ENCODE data around the gene ZP1. TPM values are rescaled to one million over a fixed set of nuclear protein-coding genes. Genes with fewer than 3 reads are reported as not detected.

Gene ZP1
- total and polyA plus RNA-seq, 4 donors = 0.72 TPM; not detected in 3

GRCh38 chr11:60875366-60876167 is 8.2 kb downstream of the ZP1 start:
- no peaks in the 10 kb centered on the region for H3K27me3 ChIP-seq (ENCODE audit: control insufficient read depth, insufficient read depth, low read length)
- H3K27ac ChIP-seq (ENCODE audit: low read depth, low read length) = no peak overlapping the region
- peaks cover 17% of the 10 kb centered on the region for H3K36me3 ChIP-seq (ENCODE audit: control insufficient read depth, insufficient read depth, low read length)
- 98% methylated on average over 5 of the region's 7 CpGs for WGBS (ENCODE audit: insufficient coverage)
- peaks cover 28% of the 10 kb centered on the region for H3K4me1 ChIP-seq (ENCODE audit: control insufficient read depth, insufficient read depth, low read length)
- no peak for DNase-seq (ENCODE audit: low read depth in 4 of 6, low spot score in 6 of 6)
- no peak overlapping the region for H3K4me3 ChIP-seq (ENCODE audit: low read depth, low read length)
- H3K9me3 ChIP-seq (ENCODE audit: control insufficient read depth, insufficient read depth, low read length) = no peaks in the 10 kb centered on the region

DNA sequence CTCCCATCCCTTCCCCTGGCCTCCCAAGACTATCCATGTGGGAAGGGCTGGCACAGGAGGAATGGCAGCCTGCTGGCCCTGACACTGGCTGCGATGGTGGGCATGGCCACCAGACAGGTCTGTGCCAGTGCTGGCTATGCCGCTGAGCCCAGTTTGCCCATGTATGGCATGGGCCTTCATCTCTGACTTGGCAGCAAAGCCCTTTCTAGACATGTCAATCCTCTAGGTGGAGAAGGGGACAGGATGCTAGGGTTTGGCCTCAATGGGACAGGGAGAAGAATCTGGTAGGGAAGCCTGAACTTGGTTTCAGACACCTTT is 8.8 kb downstream of the ZP1 start:
- WGBS (ENCODE audit: insufficient coverage) = 93% methylated on average over 2 of the region's 2 CpGs
- peaks cover 26% of the 10 kb centered on the region for H3K4me1 ChIP-seq (ENCODE audit: control insufficient read depth, insufficient read depth, low read length)
- H3K27ac ChIP-seq (ENCODE audit: low read depth, low read length) = no peak overlapping the region

DNA sequence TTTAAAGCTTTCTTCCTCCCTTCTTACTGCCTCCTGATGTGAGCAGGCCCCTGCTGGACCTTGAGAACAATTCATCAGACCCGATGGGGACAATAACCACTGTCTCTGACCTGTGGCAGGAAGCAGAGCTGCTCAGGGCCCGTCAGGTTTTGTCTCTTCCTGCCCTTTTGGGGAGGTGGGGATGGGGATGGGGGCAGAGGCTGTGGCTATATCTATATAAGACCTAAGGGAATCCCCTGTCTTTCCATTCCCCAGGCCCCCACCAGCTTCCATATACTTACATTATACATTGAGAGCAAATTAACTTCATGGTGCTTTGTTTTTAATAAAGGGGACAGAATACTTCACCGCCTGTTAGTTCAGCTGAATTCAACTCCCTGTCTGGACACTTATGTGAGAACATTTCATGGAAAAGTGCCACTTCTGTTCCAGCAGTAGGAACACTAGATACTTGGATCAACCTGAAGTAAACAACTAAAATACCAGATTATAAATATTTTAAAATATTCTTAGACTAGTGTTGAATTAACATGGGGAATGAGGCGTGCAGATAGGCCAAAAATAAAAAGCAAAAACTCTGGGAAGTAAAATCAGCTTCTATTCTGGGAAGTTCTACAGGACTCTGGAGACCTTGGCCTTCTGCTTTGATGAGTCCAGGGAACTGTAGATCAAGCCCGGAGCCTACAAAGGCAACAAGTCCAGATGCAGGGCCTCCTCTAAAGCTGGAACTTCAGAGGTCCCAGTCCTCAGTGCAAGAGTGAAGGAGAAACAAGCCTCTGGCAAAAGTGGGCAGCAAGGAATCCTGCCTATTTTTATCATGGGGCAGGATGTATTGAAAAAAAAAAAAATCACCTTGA is 11.1 kb downstream of the ZP1 start:
- peak overlapping the region; percentile 10 for H3K27ac ChIP-seq (ENCODE audit: low read depth, low read length)
- no peak overlapping the region for H3K4me3 ChIP-seq (ENCODE audit: low read depth, low read length)
- no peak for DNase-seq (ENCODE audit: low read depth in 4 of 6, low spot score in 6 of 6)
- peaks cover 19% of the 10 kb centered on the region for H3K36me3 ChIP-seq (ENCODE audit: control insufficient read depth, insufficient read depth, low read length)
- 63% methylated on average over 3 of the region's 5 CpGs for WGBS (ENCODE audit: insufficient coverage)
- no peaks in the 10 kb centered on the region for H3K27me3 ChIP-seq (ENCODE audit: control insufficient read depth, insufficient read depth, low read length)
- H3K9me3 ChIP-seq (ENCODE audit: control insufficient read depth, insufficient read depth, low read length) = no peaks in the 10 kb centered on the region
- H3K4me1 ChIP-seq (ENCODE audit: control insufficient read depth, insufficient read depth, low read length) = peaks cover 11% of the 10 kb centered on the region

More for the DNA sequence above, 8.8 kb downstream of the ZP1 start:
- Histone ChIP-seq H3K4me3 (ENCODE audit: low read depth, low read length) (no peak overlapping the region), H3K27me3 (ENCODE audit: control insufficient read depth, insufficient read depth, low read length) (no peaks in the 10 kb centered on the region), H3K9me3 (ENCODE audit: control insufficient read depth, insufficient read depth, low read length) (no peaks in the 10 kb centered on the region), H3K36me3 (ENCODE audit: control insufficient read depth, insufficient read depth, low read length) (peaks cover 19% of the 10 kb centered on the region)
- DNase-seq (ENCODE audit: low read depth in 4 of 6, low spot score in 6 of 6) = no peak

GRCh38 chr11:60879104-60879503 is 11.8 kb downstream of the ZP1 start:
- no peak for DNase-seq (ENCODE audit: low read depth in 4 of 6, low spot score in 6 of 6)
- Histone ChIP-seq H3K27ac (ENCODE audit: low read depth, low read length) (peak overlapping the region; percentile 10), H3K4me1 (ENCODE audit: control insufficient read depth, insufficient read depth, low read length) (peaks cover 11% of the 10 kb centered on the region), H3K9me3 (ENCODE audit: control insufficient read depth, insufficient read depth, low read length) (no peaks in the 10 kb centered on the region), H3K27me3 (ENCODE audit: control insufficient read depth, insufficient read depth, low read length) (no peaks in the 10 kb centered on the region), H3K4me3 (ENCODE audit: low read depth, low read length) (no peak overlapping the region), H3K36me3 (ENCODE audit: control insufficient read depth, insufficient read depth, low read length) (peaks cover 19% of the 10 kb centered on the region)
- WGBS (ENCODE audit: insufficient coverage) = no CpG with 5 or more reads among the region's 1 CpG

GRCh38 chr11:60879971-60880588 is 12.7 kb downstream of the ZP1 start:
- WGBS (ENCODE audit: insufficient coverage) = 44% methylated on average over 2 of the region's 5 CpGs
- Histone ChIP-seq H3K4me1 (ENCODE audit: control insufficient read depth, insufficient read depth, low read length) (peaks cover 8% of the 10 kb centered on the region), H3K4me3 (ENCODE audit: low read depth, low read length) (no peak overlapping the region), H3K27me3 (ENCODE audit: control insufficient read depth, insufficient read depth, low read length) (no peaks in the 10 kb centered on the region), H3K27ac (ENCODE audit: low read depth, low read length) (no peak overlapping the region), H3K36me3 (ENCODE audit: control insufficient read depth, insufficient read depth, low read length) (peaks cover 12% of the 10 kb centered on the region), H3K9me3 (ENCODE audit: control insufficient read depth, insufficient read depth, low read length) (no peaks in the 10 kb centered on the region)
- DNase-seq (ENCODE audit: low read depth in 4 of 6, low spot score in 6 of 6) = peak in 1 of 6 donors; percentile 41

DNA sequence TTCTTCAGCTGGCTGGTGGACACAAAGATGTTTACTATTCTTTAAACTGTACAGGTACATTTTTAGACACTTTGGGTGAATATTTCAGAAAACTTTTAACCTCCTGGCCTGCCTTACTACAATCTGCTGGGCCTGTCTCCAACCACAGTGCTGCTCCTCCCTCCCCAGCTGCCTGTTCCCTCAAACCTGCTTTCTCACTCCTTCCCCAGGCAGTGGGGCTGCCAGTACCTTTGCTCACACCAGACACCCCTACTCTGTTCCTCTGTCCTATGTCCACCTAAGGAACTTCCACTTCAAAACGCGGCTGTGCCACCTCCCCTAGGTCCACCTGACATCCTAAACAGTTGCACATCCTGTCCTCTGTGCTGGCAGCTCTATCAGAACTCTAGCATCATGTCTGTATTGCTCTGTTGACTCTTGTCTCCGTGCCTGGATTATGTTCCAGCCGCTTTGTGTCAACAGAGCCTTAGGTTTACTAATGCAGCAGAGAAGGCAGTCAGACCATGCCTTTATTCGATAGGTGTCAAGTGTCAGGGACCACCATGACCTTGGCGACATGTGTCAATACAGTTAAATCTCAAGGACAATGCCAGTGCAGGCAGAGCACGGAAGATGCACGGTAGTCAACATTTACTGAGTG is 13.4 kb downstream of the ZP1 start:
- WGBS (ENCODE audit: insufficient coverage) = 77% methylated on average over 8 of the region's 8 CpGs
- Histone ChIP-seq H3K4me1 (ENCODE audit: control insufficient read depth, insufficient read depth, low read length) (peaks cover 8% of the 10 kb centered on the region), H3K9me3 (ENCODE audit: control insufficient read depth, insufficient read depth, low read length) (no peaks in the 10 kb centered on the region), H3K4me3 (ENCODE audit: low read depth, low read length) (no peak overlapping the region), H3K27ac (ENCODE audit: low read depth, low read length) (peak overlapping the region; percentile 3), H3K27me3 (ENCODE audit: control insufficient read depth, insufficient read depth, low read length) (no peaks in the 10 kb centered on the region), H3K36me3 (ENCODE audit: control insufficient read depth, insufficient read depth, low read length) (peaks cover 8% of the 10 kb centered on the region)
- no peak for DNase-seq (ENCODE audit: low read depth in 4 of 6, low spot score in 6 of 6)

DNA sequence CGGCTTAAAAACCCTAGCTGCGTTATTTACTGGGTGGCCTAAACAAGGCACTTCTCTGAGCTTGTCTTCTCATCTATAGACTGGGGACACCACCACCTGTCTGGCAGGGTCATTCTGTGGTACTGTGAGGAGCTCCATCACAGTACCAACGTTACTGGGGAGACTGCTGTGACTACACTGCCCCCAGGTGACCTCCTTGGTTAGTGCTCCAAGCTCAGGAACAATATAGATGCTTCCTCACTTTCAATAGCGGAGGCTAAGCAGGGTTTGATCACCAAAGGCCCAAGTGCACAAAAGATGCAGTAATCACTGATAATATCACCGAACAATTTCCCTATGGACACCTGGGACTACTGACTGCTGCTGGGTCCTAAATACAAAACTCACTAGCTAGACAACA is 20.2 kb downstream of the ZP1 start:
- Histone ChIP-seq H3K9me3 (ENCODE audit: control insufficient read depth, insufficient read depth, low read length) (no peaks in the 10 kb centered on the region), H3K4me3 (ENCODE audit: low read depth, low read length) (no peak overlapping the region), H3K27ac (ENCODE audit: low read depth, low read length) (no peak overlapping the region), H3K36me3 (ENCODE audit: control insufficient read depth, insufficient read depth, low read length) (peaks cover 18% of the 10 kb centered on the region), H3K27me3 (ENCODE audit: control insufficient read depth, insufficient read depth, low read length) (no peaks in the 10 kb centered on the region), H3K4me1 (ENCODE audit: control insufficient read depth, insufficient read depth, low read length) (no peaks in the 10 kb centered on the region)
- peak in 2 of 6 donors; percentile 48 to 55 for DNase-seq (ENCODE audit: low read depth in 4 of 6, low spot score in 6 of 6)
- 61% methylated on average over 5 of the region's 5 CpGs for WGBS (ENCODE audit: insufficient coverage)

DNA sequence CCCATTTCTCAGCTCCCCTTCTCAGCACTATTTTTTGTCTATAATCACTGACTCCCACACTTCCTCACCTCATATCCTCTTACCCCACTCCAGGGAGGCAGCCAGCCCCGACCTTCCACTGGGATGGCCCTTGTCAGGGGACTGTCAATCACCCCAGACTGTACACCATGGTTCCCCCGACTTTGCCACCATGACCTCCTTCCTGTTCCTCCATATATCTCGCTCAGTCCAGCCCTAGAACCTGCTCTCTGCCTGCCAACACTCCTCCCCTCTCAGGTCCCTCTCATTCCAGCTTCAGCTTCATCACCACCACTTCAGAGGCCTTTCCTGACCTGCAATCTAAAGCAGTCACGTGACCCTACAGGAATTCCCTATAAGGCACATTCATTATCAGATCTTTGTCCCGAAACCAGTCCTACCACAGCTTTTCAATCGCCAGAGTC is 22.5 kb downstream of the ZP1 start:
- no peaks in the 10 kb centered on the region for H3K9me3 ChIP-seq (ENCODE audit: control insufficient read depth, insufficient read depth, low read length)
- H3K4me1 ChIP-seq (ENCODE audit: control insufficient read depth, insufficient read depth, low read length) = no peaks in the 10 kb centered on the region
- peaks cover 30% of the 10 kb centered on the region for H3K36me3 ChIP-seq (ENCODE audit: control insufficient read depth, insufficient read depth, low read length)
- H3K27me3 ChIP-seq (ENCODE audit: control insufficient read depth, insufficient read depth, low read length) = no peaks in the 10 kb centered on the region
- H3K27ac ChIP-seq (ENCODE audit: low read depth, low read length) = no peak overlapping the region
- 92% methylated on average over 6 of the region's 6 CpGs for WGBS (ENCODE audit: insufficient coverage)
- H3K4me3 ChIP-seq (ENCODE audit: low read depth, low read length) = no peak overlapping the region
- no peak for DNase-seq (ENCODE audit: low read depth in 4 of 6, low spot score in 6 of 6)

- H3K4me3 ChIP-seq (ENCODE audit: low read depth, low read length) = no peak overlapping the region
- H3K27me3 ChIP-seq (ENCODE audit: control insufficient read depth, insufficient read depth, low read length) = no peaks in the 10 kb centered on the region
- WGBS (ENCODE audit: insufficient coverage) = 86% methylated on average over 3 of the region's 5 CpGs
- H3K36me3 ChIP-seq (ENCODE audit: control insufficient read depth, insufficient read depth, low read length) = peaks cover 34% of the 10 kb centered on the region
- H3K9me3 ChIP-seq (ENCODE audit: control insufficient read depth, insufficient read depth, low read length) = no peaks in the 10 kb centered on the region
- no peaks in the 10 kb centered on the region for H3K4me1 ChIP-seq (ENCODE audit: control insufficient read depth, insufficient read depth, low read length)
- H3K27ac ChIP-seq (ENCODE audit: low read depth, low read length) = no peak overlapping the region
- no peak for DNase-seq (ENCODE audit: low read depth in 4 of 6, low spot score in 6 of 6)
Measured at GRCh38 chr11:60890696-60891095, 23.4 kb downstream of the ZP1 start.

All from spinal cord (tissue), 10 donors.